Heart left ventricle (tissue), 13 donors: ENCODE measurements around the gene TPI1.

Experiments
- CTCF ChIP-seq, 12 donors: fragments of 200-600 bp; sonication (generic) in 4 of 12; IDR thresholded peaks; one replicate each; pipeline versions ENCODE4 v1.5.0 to v1.8.0; 2018 to 2022; ENCODE audit warnings: antibody characterized with exemption in 12 of 12, mild to moderate bottlenecking in 5 of 12
- POLR2A ChIP-seq, 2 donors: fragments of 450-650 bp; IDR thresholded peaks; one replicate each; pipeline ENCODE4 v1.6.1; 2017; ENCODE audit warnings: antibody characterized with exemption in 2 of 2, mild to moderate bottlenecking in 2 of 2, moderate library complexity in 2 of 2
- donor health status: ischemic (EF 13 %, LVEDD 7.1; RV severe dilation, severe dysfunction).
- donor health status: DM: no; HTN: yes; CAD: no.
- donor health status: DM: no; HTN: no; CAD: no.
- donor health status: ischemic (EF 25% LVEDD 6.9; RV normal size, moderate dysfunction).
- donor health status: ischemic (EF 25% LVEDD 5.7; RV mildly dilated, moderate dysfunction).
- donor health status: ischemic (EF 35%, LVEDD 5.7; RV mildly dilated, moderate dysfunction).
- donor health status: nonischemic (EF 11% LVEDD 7.7; RV severe dilation, severe dysfunction).
- donor health status: DM: yes; HTN: yes; CAD: no.
- donor health status: PGD.
- donor health status: ischemic (EF 29% LVEDD 5.4; RV normal size, mild dysfunction).
- donor health status: nonischemic (EF 23%, LVEDD 6.1; RV moderate dilation, normal function).

- TF ChIP-seq CTCF (IDR thresholded peaks at IDR 0.05) (no peak), POLR2A (IDR thresholded peaks at IDR 0.05) (no peak)
These were observed 35.1 kb downstream of the TPI1 start for GRCh38 chr12:6902448-6902847.
